T-helper 2 cell treated with Interferon-gamma antibody and Interleukin-4, amounts not matched to agents 5 μg/mL and 100 μg/mL, for 36 hours (primary cell): ENCODE data around the gene PRSS38.

Experiments
- DNase-seq: peaks from one replicate; pipeline ENCODE4 v3.0.0; 2021; ENCODE audit warnings: low spot score
- H3K27ac Mint-ChIP-seq: one replicate; pipeline ENCODE4 v1.8.0; 2021; ENCODE audit warnings: mild to moderate bottlenecking, mixed read lengths
- H3K27me3 Mint-ChIP-seq: one replicate; pipeline ENCODE4 v1.8.0; 2021; ENCODE audit warnings: low read depth, mixed read lengths
- H3K36me3 Mint-ChIP-seq: one replicate; pipeline ENCODE4 v1.8.0; 2021; ENCODE audit warnings: low read depth, mixed read lengths
- H3K4me1 Mint-ChIP-seq: one replicate; pipeline ENCODE4 v1.8.0; 2021; ENCODE audit warnings: low read depth, mixed read lengths
- H3K4me3 Mint-ChIP-seq: one replicate; pipeline ENCODE4 v1.8.0; 2022; ENCODE audit warnings: mild to moderate bottlenecking, moderate library complexity, mixed read lengths
- H3K9me3 Mint-ChIP-seq: one replicate; pipeline ENCODE4 v1.8.0; 2021; ENCODE audit warnings: mixed read lengths

The PRSS38 gene

GRCh38 chr1:227815468-227816409, at the start of gene PRSS38:
Gene PRSS38 (plus strand): TSS chr1:227815675. CDS start chr1:227815717, 42 bp downstream.
- Mint-ChIP-seq H3K36me3 (no peaks in the 10 kb centered on the region), H3K27ac (no peak within 1 kb of the TSS), H3K9me3 (peaks cover 24% of the 10 kb centered on the region), H3K4me3 (no peak within 1 kb of the TSS), H3K4me1 (no peaks in the 10 kb centered on the region), H3K27me3 (no peaks in the 10 kb centered on the region)
- DNase-seq = no peak

- H3K36me3 Mint-ChIP-seq = peaks cover 37% of the 10 kb centered on the region
- DNase-seq = peak; percentile 81
- peaks cover 64% of the 10 kb centered on the region for H3K4me1 Mint-ChIP-seq
- H3K9me3 Mint-ChIP-seq = no peaks in the 10 kb centered on the region
- H3K27me3 Mint-ChIP-seq = no peaks in the 10 kb centered on the region
- peak overlapping the region; percentile 77 for H3K4me3 Mint-ChIP-seq
- peak overlapping the region; percentile 86 for H3K27ac Mint-ChIP-seq
Measured at GRCh38 chr1:227766015-227766634, 49.4 kb upstream of the PRSS38 start.

- no peaks in the 10 kb centered on the region for H3K9me3 Mint-ChIP-seq
- no peaks in the 10 kb centered on the region for H3K27me3 Mint-ChIP-seq
- H3K36me3 Mint-ChIP-seq = peaks cover 31% of the 10 kb centered on the region
- H3K4me3 Mint-ChIP-seq = peak overlapping the region; percentile 77
- DNase-seq = no peak
- peak overlapping the region; percentile 86 for H3K27ac Mint-ChIP-seq
- H3K4me1 Mint-ChIP-seq = peaks cover 58% of the 10 kb centered on the region
Measured at GRCh38 chr1:227766653-227767277, 48.7 kb upstream of the PRSS38 start.

GRCh38 chr1:227767401-227768124, 47.9 kb upstream of the PRSS38 start:
- H3K9me3 Mint-ChIP-seq = no peaks in the 10 kb centered on the region
- peaks cover 56% of the 10 kb centered on the region for H3K4me1 Mint-ChIP-seq
- H3K4me3 Mint-ChIP-seq = peak overlapping the region; percentile 77

GRCh38 chr1:227768125-227768439, 47.4 kb upstream of the PRSS38 start:
- peaks cover 52% of the 10 kb centered on the region for H3K4me1 Mint-ChIP-seq
- DNase-seq = no peak
- no peaks in the 10 kb centered on the region for H3K27me3 Mint-ChIP-seq
- H3K36me3 Mint-ChIP-seq = peaks cover 33% of the 10 kb centered on the region
- H3K9me3 Mint-ChIP-seq = no peaks in the 10 kb centered on the region
- H3K27ac Mint-ChIP-seq = peak overlapping the region; percentile 34
- peak overlapping the region; percentile 77 for H3K4me3 Mint-ChIP-seq

More at GRCh38 chr1:227767401-227768124, 47.9 kb upstream of the PRSS38 start:
- no peak for DNase-seq
- H3K27me3 Mint-ChIP-seq = no peaks in the 10 kb centered on the region
- peaks cover 33% of the 10 kb centered on the region for H3K36me3 Mint-ChIP-seq
- H3K27ac Mint-ChIP-seq = peak overlapping the region; percentile 57

GRCh38 chr1:227768640-227769039, 46.8 kb upstream of the PRSS38 start:
- H3K9me3 Mint-ChIP-seq = no peaks in the 10 kb centered on the region
- no peak overlapping the region for H3K4me3 Mint-ChIP-seq
- H3K27ac Mint-ChIP-seq = peak overlapping the region; percentile 22
- no peak for DNase-seq
- H3K4me1 Mint-ChIP-seq = peaks cover 49% of the 10 kb centered on the region
- H3K36me3 Mint-ChIP-seq = peaks cover 33% of the 10 kb centered on the region
- H3K27me3 Mint-ChIP-seq = no peaks in the 10 kb centered on the region

- H3K27me3 Mint-ChIP-seq = no peaks in the 10 kb centered on the region
- H3K4me1 Mint-ChIP-seq = peaks cover 50% of the 10 kb centered on the region
- no peak for DNase-seq
- H3K4me3 Mint-ChIP-seq = no peak overlapping the region
- H3K9me3 Mint-ChIP-seq = no peaks in the 10 kb centered on the region
- no peak overlapping the region for H3K27ac Mint-ChIP-seq
- H3K36me3 Mint-ChIP-seq = peaks cover 32% of the 10 kb centered on the region
Measured at GRCh38 chr1:227769047-227769935, 46.2 kb upstream of the PRSS38 start.

GRCh38 chr1:227769936-227770494, 45.5 kb upstream of the PRSS38 start:
- Mint-ChIP-seq H3K36me3 (peaks cover 32% of the 10 kb centered on the region), H3K27me3 (no peaks in the 10 kb centered on the region), H3K4me3 (no peak overlapping the region), H3K9me3 (no peaks in the 10 kb centered on the region), H3K4me1 (peaks cover 46% of the 10 kb centered on the region), H3K27ac (no peak overlapping the region)
- DNase-seq = no peak

GRCh38 chr1:227770812-227771211, 44.7 kb upstream of the PRSS38 start:
- DNase-seq = no peak
- peaks cover 32% of the 10 kb centered on the region for H3K36me3 Mint-ChIP-seq
- H3K4me3 Mint-ChIP-seq = no peak overlapping the region
- H3K4me1 Mint-ChIP-seq = peaks cover 38% of the 10 kb centered on the region
- no peaks in the 10 kb centered on the region for H3K9me3 Mint-ChIP-seq
- H3K27ac Mint-ChIP-seq = no peak overlapping the region
- H3K27me3 Mint-ChIP-seq = no peaks in the 10 kb centered on the region

- Mint-ChIP-seq H3K9me3 (no peaks in the 10 kb centered on the region), H3K27me3 (no peaks in the 10 kb centered on the region), H3K4me3 (no peak overlapping the region), H3K36me3 (peaks cover 28% of the 10 kb centered on the region), H3K27ac (no peak overlapping the region), H3K4me1 (peaks cover 33% of the 10 kb centered on the region)
- no peak for DNase-seq
Measured at GRCh38 chr1:227771326-227771725, 44.1 kb upstream of the PRSS38 start.

- Mint-ChIP-seq H3K9me3 (no peaks in the 10 kb centered on the region), H3K4me1 (peaks cover 29% of the 10 kb centered on the region), H3K27ac (no peak overlapping the region), H3K27me3 (no peaks in the 10 kb centered on the region), H3K4me3 (no peak overlapping the region), H3K36me3 (peaks cover 27% of the 10 kb centered on the region)
- DNase-seq = no peak
Measured at GRCh38 chr1:227771771-227772170, 43.7 kb upstream of the PRSS38 start.

GRCh38 chr1:227773558-227773957, 41.9 kb upstream of the PRSS38 start:
- Mint-ChIP-seq H3K27ac (peak overlapping the region; percentile 88), H3K4me1 (peaks cover 16% of the 10 kb centered on the region), H3K36me3 (peaks cover 17% of the 10 kb centered on the region), H3K27me3 (no peaks in the 10 kb centered on the region), H3K9me3 (no peaks in the 10 kb centered on the region), H3K4me3 (no peak overlapping the region)
- DNase-seq = no peak
